H1 (cell line): ENCODE results near the gene HTR1D. TPM values are rescaled to one million over a fixed set of nuclear protein-coding genes. Genes with fewer than 3 reads are reported as not detected.

ENCODE experiments used
- ASH2L ChIP-seq: fragments of 200-600, 300-600 bp; sonication (generic); IDR thresholded peaks from one replicate; pipeline ENCODE4 v1.7.1; 2017; ENCODE audit warnings: low read length
- CHD7 ChIP-seq: fragments of 300-600 bp; sonication (generic); IDR thresholded peaks from 2 replicates; pipeline ENCODE4 v1.7.1; 2012; ENCODE audit warnings: low read length, moderate library complexity, mild to moderate bottlenecking, inconsistent platforms; ENCODE audit not compliant: insufficient replicate concordance
- CREB1 ChIP-seq: IDR thresholded peaks from 2 replicates; pipeline ENCODE4 v1.6.1; 2012; ENCODE audit warnings: inconsistent platforms
- FOSL1 ChIP-seq: IDR thresholded peaks from 2 replicates; pipeline ENCODE4 v1.6.1; 2011; ENCODE audit warnings: mild to moderate bottlenecking, low read depth, low read length, moderate library complexity; ENCODE audit not compliant: insufficient read depth
- GABPA ChIP-seq: IDR thresholded peaks from 2 replicates; pipeline ENCODE4 v1.6.1; 2011; ENCODE audit warnings: mild to moderate bottlenecking, low read length, moderate library complexity, borderline replicate concordance; ENCODE audit not compliant: insufficient read depth
- GTF2F1 ChIP-seq: IDR thresholded peaks from 2 replicates; pipeline ENCODE4 v1.6.1; 2012; ENCODE audit warnings: low read depth, low read length, improper control_type of control experiment, borderline replicate concordance
- JUND ChIP-seq: IDR thresholded peaks from 2 replicates; pipeline ENCODE4 v1.6.1; 2011; ENCODE audit warnings: mild to moderate bottlenecking, improper control_type of control experiment, low read length
- MAFK ChIP-seq: IDR thresholded peaks from 2 replicates; pipeline ENCODE4 v1.6.1; 2012; ENCODE audit warnings: low read depth, mild to moderate bottlenecking, improper control_type of control experiment, low read length
- RNF2 ChIP-seq: fragments of 200-900, 300-1000 bp; sonication (generic); IDR thresholded peaks from 2 replicates; pipeline ENCODE4 v1.7.1; 2016; ENCODE audit warnings: borderline replicate concordance, low read depth, mild to moderate bottlenecking, antibody characterized with exemption, low read length; ENCODE audit not compliant: poor library complexity, severe bottlenecking; ENCODE audit errors: missing control alignments
- SIN3A ChIP-seq, 2 experiments: IDR thresholded peaks in 1 of 2; conservative IDR thresholded peaks in 1 of 2; 2 replicates each; pipeline ENCODE4 v1.6.1; 2011 to 2012; ENCODE audit warnings: low read length in 2 of 2, improper control_type of control experiment in 1 of 2, low read depth in 1 of 2, mild to moderate bottlenecking in 1 of 2
- SP1 ChIP-seq: IDR thresholded peaks from 2 replicates; pipeline ENCODE4 v1.6.1; 2011; ENCODE audit warnings: low read depth, low read length
- YY1 ChIP-seq: IDR thresholded peaks from 2 replicates; pipeline ENCODE4 v1.6.1; 2011; ENCODE audit warnings: low read depth, mild to moderate bottlenecking, low read length
- polyA plus RNA-seq, 7 experiments: library from polyadenylated mRNA; depleted of rRNA in 3 of 7; stranded (reverse) in 5 of 7; unstranded in 2 of 7; fragments of >200 nt in 5 of 7; fragments of 200-250 nt in 2 of 7; gene quantifications; 1 replicate in 5 of 7; 2 replicates in 1 of 7; 4 replicates in 1 of 7; pipeline versions ENCODE4 v1.2.1 to v1.2.3, GENCODE V29; 2011 to 2013; ENCODE audit warnings: missing spikeins in 2 of 7, mixed read lengths in 2 of 7
- total RNA-seq: library from RNA; stranded (reverse); fragmentation: NEBNext Ultra II Directional; extraction: Animal tissue kit (Norgen Biotek cat#: 25700); gene quantifications from 2 replicates; pipeline ENCODE4 v1.2.1, GENCODE V29; 2021

The HTR1D gene
- total and polyA plus RNA-seq, 2 of the 8 experiments (the other 6 are each of a cell fraction or from before 2014, with no cell fraction given): 8.8 to 11.5 TPM

- no peak for TF ChIP-seq CHD7
- no peak for TF ChIP-seq FOSL1
- no peak for TF ChIP-seq SIN3A (conservative IDR thresholded peaks at IDR 0.05 in 1 of 2, IDR thresholded peaks at IDR 0.05 in 1 of 2; ENCODE audit: low read depth in 1 of 2, low read length in 2 of 2)
- no peak for TF ChIP-seq GABPA
- TF ChIP-seq CREB1: no peak
- no peak for TF ChIP-seq GTF2F1
- TF ChIP-seq RNF2: no peak
- no peak for TF ChIP-seq MAFK
- no peak for TF ChIP-seq SP1
- TF ChIP-seq ASH2L: no peak
- no peak for TF ChIP-seq YY1
- TF ChIP-seq JUND: no peak
These were observed 34.5 kb upstream of the HTR1D start (continued) for GRCh38 chr1:23251812-23252211.
